Body of pancreas (tissue), 4 donors: ENCODE results near the gene ANO10. TPM values are rescaled to one million over a fixed set of nuclear protein-coding genes. Genes with fewer than 3 reads are reported as not detected.

Source experiments
- ATAC-seq: fragments of 150-250 bp; one replicate; pipeline ENCODE4 v1.9.1; 2016
- DNase-seq, 4 donors: peaks; one replicate each; pipeline ENCODE4 v3.0.0-alpha.2; 2019
- H3K27ac ChIP-seq, 4 donors: fragments of 200-600 bp; sonication (generic); 1 replicate in 3 of 4; 2 replicates in 1 of 4; pipeline versions ENCODE4 v1.5.1 to v1.6.1; 2016 to 2019; ENCODE audit warnings: mild to moderate bottlenecking in 1 of 4, mixed read lengths in 1 of 4, moderate library complexity in 1 of 4
- H3K27me3 ChIP-seq, 2 donors: fragments of 200-600 bp; sonication (generic); one replicate each; pipeline ENCODE4 v1.6.0; 2016; ENCODE audit warnings: mild to moderate bottlenecking in 1 of 2
- H3K36me3 ChIP-seq, 2 donors: fragments of 200-600 bp; sonication (generic); replicated peaks in 1 of 2; 2 replicates each; pipeline ENCODE4 v1.5.1; 2016; ENCODE audit warnings: low read depth in 2 of 2; ENCODE audit not compliant: insufficient read depth in 1 of 2
- H3K4me1 ChIP-seq: fragments of 200-600 bp; sonication (generic); one replicate; pipeline ENCODE4 v1.6.0; 2016
- H3K4me3 ChIP-seq, 2 donors: fragments of 200-600 bp; sonication (generic); 1 replicate in 1 of 2; 2 replicates in 1 of 2; pipeline ENCODE4 v1.5.1; 2016 to 2019
- H3K9me3 ChIP-seq, 3 donors: fragments of 200-600 bp; sonication (generic); 1 replicate in 2 of 3; 2 replicates in 1 of 3; pipeline ENCODE4 v1.5.1; 2016
- POLR2A ChIP-seq, 3 donors: fragments of 450-650 bp; IDR thresholded peaks; one replicate each; pipeline ENCODE4 v1.6.1; 2016; ENCODE audit warnings: antibody characterized with exemption in 3 of 3, mild to moderate bottlenecking in 2 of 3
- WGBS, 2 donors: methylation state at CpG; one replicate each; pipeline ENCODE4 v1.1.5; 2017; 5-methylcytosine and 5-hydroxymethylcytosine counted together
- intact Hi-C: fragments of 100-400 bp; cut with DNase I; formaldehyde crosslinking; loops from one replicate; pipeline ENCODE4 v1.15.1; 2023
- total RNA-seq, 2 donors: library from RNA; depleted of rRNA; stranded (reverse); fragments of >200 nt; gene quantifications; one replicate each; pipeline ENCODE4 v1.1.0, GENCODE V29; 2016
- TF ChIP-seq, protein P1 (sequence below), 7 experiments: fragments of 450-650 bp in 4 of 7; fragments of 200-600 bp in 3 of 7; sonication (generic) in 3 of 7; IDR thresholded peaks; one replicate each; pipeline ENCODE4 v1.5.1; 2016 to 2019; ENCODE audit warnings: antibody characterized with exemption in 7 of 7

Gene ANO10
- total RNA-seq, 2 donors from 2014 or later = 14.3 to 16.2 TPM

DNA sequence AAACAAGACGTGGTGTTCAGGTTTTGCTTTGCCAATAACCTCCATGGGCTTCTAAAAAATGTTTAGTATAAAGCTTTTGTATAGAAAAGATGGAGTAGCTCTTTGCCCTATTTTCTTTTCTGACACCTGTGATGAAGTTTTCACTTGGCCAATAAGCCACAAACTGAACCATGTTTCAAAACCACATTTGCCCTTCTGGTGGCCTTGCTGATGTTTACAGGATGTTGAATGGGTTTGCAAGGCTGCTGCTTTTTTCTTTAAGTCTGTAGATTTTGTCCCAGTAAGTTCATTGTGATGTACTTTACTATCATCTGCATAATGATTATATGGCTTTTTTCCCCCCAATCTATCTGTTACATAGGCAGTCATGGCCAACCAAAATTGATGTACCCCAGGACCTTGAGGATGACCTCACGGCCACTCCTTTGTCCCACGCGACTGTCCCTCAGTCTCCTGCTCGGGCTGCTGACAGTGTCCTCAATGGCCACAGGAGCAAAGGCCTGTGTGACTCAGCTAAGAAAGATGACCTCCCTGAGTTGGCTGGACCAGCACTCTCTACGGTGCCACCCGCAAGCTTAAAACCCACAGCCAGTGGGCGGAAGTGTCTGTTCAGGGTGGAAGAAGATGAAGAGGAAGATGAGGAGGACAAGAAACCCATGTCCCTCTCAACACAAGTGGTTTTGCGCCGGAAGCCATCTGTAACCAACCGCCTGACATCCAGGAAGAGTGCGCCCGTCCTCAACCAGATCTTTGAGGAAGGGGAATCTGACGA is 274.6 kb downstream of the ANO10 start:
- TF ChIP-seq, protein P1, sequence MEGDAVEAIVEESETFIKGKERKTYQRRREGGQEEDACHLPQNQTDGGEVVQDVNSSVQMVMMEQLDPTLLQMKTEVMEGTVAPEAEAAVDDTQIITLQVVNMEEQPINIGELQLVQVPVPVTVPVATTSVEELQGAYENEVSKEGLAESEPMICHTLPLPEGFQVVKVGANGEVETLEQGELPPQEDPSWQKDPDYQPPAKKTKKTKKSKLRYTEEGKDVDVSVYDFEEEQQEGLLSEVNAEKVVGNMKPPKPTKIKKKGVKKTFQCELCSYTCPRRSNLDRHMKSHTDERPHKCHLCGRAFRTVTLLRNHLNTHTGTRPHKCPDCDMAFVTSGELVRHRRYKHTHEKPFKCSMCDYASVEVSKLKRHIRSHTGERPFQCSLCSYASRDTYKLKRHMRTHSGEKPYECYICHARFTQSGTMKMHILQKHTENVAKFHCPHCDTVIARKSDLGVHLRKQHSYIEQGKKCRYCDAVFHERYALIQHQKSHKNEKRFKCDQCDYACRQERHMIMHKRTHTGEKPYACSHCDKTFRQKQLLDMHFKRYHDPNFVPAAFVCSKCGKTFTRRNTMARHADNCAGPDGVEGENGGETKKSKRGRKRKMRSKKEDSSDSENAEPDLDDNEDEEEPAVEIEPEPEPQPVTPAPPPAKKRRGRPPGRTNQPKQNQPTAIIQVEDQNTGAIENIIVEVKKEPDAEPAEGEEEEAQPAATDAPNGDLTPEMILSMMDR (IDR thresholded peaks at IDR 0.05) = no peak
- no peak for TF ChIP-seq POLR2A (IDR thresholded peaks at IDR 0.05)
- Histone ChIP-seq H3K4me3 (no peak overlapping the region), H3K9me3 (no peaks in the 10 kb centered on the region), H3K27me3 (no peaks in the 10 kb centered on the region), H3K27ac (no peak overlapping the region), H3K4me1 (peaks cover 26% of the 10 kb centered on the region), H3K36me3 (peaks cover 0 to 25% of the 10 kb centered on the region in 2 donors)
- WGBS, 2 donors = 87 to 96% methylated on average over 11 to 14 of the region's 14 CpGs
- DNase-seq = no peak
- ATAC-seq = no peak
- intact Hi-C loops = no loop called here

DNA sequence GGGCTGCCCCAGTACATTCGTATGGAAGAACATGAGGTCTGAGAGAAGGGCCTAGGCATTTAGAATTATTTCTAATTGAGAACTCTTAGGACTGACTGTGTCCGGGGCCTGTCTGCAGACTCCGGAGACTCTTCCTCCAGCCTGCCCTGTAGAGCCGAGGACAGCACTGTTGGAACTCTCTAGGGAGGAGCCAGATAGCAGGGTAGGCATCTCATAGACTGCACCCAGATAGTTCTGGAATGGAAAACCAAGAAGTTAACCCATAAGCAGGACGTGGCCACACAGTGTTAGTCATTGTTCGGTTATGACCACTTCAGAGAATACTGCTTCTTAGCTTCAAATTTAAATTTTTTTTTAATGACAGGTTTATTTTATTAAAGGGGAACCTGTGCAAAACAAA is 275.9 kb downstream of the ANO10 start:
- WGBS, 2 donors = 90 to 91% methylated on average over 6 of the region's 6 CpGs

GRCh38 chr3:43345246-43345645 is 276.6 kb downstream of the ANO10 start:
- Histone ChIP-seq H3K27ac (peak overlapping the region in 1 of 4 donors; percentile 88), H3K27me3 (no peaks in the 10 kb centered on the region), H3K4me1 (peaks cover 45% of the 10 kb centered on the region), H3K9me3 (no peaks in the 10 kb centered on the region), H3K36me3 (peaks cover 0 to 28% of the 10 kb centered on the region in 2 donors), H3K4me3 (no peak overlapping the region)
- TF ChIP-seq POLR2A (IDR thresholded peaks at IDR 0.05) = no peak
- TF ChIP-seq, protein P1 (IDR thresholded peaks at IDR 0.05) = no peak
- ATAC-seq (no peak), DNase-seq (no peak)
- intact Hi-C loops = no loop called here
- 85 to 93% methylated on average over 4 of the region's 4 CpGs for WGBS, 2 donors

More for the DNA sequence above, 275.9 kb downstream of the ANO10 start:
- intact Hi-C loops = no loop called here
- Histone ChIP-seq H3K4me1 (peaks cover 39% of the 10 kb centered on the region), H3K27ac (no peak overlapping the region), H3K27me3 (no peaks in the 10 kb centered on the region), H3K4me3 (no peak overlapping the region), H3K36me3 (peaks cover 0 to 26% of the 10 kb centered on the region in 2 donors), H3K9me3 (no peaks in the 10 kb centered on the region)
- TF ChIP-seq, protein P1 (IDR thresholded peaks at IDR 0.05) = no peak
- no peak for TF ChIP-seq POLR2A (IDR thresholded peaks at IDR 0.05)
- no peak for DNase-seq
- ATAC-seq = no peak

DNA sequence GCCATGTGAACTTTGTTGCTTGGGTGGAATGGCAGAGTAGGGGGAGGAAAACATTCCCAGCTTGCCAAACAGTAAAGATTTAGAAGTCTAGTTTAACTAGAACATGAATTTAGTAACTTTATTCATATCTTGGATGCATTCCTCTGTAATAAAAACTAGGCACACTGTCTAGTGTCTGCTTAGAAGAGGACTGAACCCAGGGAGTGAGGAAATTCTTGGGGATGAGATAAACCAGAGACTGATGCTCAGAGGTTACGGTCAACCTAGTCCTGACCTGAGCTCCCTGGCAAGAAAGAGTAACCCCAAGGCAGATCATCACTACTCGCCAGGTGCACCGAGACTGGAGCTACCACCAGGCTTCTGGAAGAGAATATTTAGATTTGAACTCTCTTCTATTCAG is 277.3 kb downstream of the ANO10 start:
- Histone ChIP-seq H3K27ac (peak overlapping the region in 2 of 4 donors; percentile 20 to 88), H3K9me3 (no peaks in the 10 kb centered on the region), H3K36me3 (peaks cover 0 to 26% of the 10 kb centered on the region in 2 donors), H3K4me3 (no peak overlapping the region), H3K27me3 (no peaks in the 10 kb centered on the region), H3K4me1 (peaks cover 49% of the 10 kb centered on the region)
- WGBS, 2 donors = 96 to 98% methylated on average over 3 of the region's 3 CpGs
- DNase-seq (no peak), ATAC-seq (no peak)
- TF ChIP-seq, protein P1 (IDR thresholded peaks at IDR 0.05) = no peak
- TF ChIP-seq POLR2A (IDR thresholded peaks at IDR 0.05) = no peak
- intact Hi-C loops = no loop called here

GRCh38 chr3:43343815-43344214 is 278.0 kb downstream of the ANO10 start:
- H3K27ac ChIP-seq = peak overlapping the region; percentile 20 to 88 (median 78)
- H3K4me1 ChIP-seq = peaks cover 49% of the 10 kb centered on the region
- peaks cover 0 to 25% of the 10 kb centered on the region in 2 donors for H3K36me3 ChIP-seq
- DNase-seq (peak in 1 of 4 donors; percentile 58), ATAC-seq (peak; percentile 83)
- no peaks in the 10 kb centered on the region for H3K27me3 ChIP-seq
- intact Hi-C loops = no loop called here
- no peaks in the 10 kb centered on the region for H3K9me3 ChIP-seq
- no peak overlapping the region for H3K4me3 ChIP-seq
- 47% methylated on average over 3 of the region's 3 CpGs for WGBS, 2 donors
- TF ChIP-seq, protein P1 (IDR thresholded peaks at IDR 0.05) = no peak
- TF ChIP-seq POLR2A (IDR thresholded peaks at IDR 0.05) = no peak
